Inferior parietal cortex (tissue), 1 donor: ENCODE results near the gene CD58.
A peak's percentile ranks its signal among the peaks of the same experiment; 100 is the strongest.

Experiments
- DNase-seq: peaks from one replicate; pipeline ENCODE4 v3.0.0-alpha.2; 2016; ENCODE audit errors: extremely low spot score

CD58 gene

DNA sequence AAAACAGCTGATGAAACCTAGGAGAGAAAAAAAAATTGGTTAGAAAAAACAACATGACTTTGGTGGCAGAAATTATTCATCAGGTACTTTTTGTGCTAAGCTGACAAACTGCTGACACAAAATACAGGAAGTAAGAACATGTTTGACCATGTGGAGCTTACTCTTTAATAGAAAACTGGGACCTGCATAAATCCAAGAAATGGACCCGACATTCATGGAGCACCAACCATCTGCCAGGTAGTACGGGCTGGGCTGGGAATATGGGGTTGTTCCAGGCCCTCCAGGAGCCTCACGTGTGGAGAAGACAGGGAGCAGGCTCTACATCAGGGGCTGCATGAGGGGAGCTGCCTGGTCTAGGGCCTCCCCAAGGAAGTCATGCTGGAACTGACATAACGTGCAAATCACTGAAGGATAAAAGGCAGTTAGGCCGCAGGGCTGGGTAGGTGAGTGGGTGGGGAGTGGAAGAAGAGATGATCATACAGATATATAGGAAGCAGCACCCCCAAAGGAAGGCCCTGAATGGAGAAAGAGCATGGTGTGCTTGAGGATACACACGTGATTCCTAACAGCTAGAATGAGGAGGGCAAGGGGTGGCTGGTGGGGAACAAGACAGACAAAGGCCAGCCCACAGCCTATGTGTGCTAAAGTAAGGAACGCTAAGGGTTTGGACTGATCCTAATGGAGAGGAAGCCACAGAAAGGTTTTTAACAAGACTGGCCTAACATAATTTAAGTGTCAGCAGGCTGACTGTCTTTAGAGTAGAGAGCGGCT lies 26.1 kb downstream of the CD58 start:
- no peak for DNase-seq

DNA sequence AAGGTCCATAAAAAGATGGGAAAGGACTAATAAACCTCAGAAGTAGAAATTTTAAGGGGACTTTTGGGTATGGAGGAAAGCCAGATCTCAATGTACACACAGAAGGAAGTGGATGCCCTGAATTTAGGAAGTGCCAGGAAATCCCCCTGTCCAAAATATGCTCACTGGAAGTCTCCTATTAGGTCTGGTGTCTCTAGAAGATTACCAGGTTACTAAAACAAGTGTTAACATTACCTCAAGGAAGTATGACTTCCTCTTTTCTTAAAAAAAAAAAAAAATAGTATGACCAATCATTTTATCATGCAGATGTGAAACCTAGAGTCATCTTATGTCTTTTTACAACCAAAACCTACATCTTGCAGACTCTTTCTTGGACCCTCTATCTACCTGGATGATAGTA lies 30.7 kb downstream of the CD58 start:
- DNase-seq: no peak

DNA sequence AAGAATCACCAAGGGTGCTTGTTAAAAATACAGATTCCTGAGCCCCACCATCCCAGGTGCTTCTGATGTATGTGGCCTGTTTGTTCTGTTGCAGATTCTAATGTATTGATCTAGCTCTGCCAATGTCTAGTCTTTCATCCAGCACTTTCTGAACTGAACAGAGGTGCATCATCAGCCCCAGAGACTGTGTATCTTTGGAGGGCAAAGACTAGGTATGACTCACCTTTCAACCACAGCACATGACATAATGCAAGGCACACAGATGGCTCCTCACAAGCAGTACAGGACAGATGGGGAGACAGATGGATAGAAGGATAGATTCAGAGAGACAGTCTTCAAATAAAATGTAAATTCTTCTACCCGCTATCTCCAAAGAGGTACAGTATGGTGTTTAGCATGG lies 32.3 kb downstream of the CD58 start:
- DNase-seq: peak; percentile 34

- DNase-seq: no peak
Measured at GRCh38 chr1:116537898-116538297, 32.9 kb downstream of the CD58 start.

GRCh38 chr1:116537040-116537831 lies 33.6 kb downstream of the CD58 start:
- no peak for DNase-seq

- no peak for DNase-seq
Measured at GRCh38 chr1:116534014-116534739, 36.6 kb downstream of the CD58 start.

DNA sequence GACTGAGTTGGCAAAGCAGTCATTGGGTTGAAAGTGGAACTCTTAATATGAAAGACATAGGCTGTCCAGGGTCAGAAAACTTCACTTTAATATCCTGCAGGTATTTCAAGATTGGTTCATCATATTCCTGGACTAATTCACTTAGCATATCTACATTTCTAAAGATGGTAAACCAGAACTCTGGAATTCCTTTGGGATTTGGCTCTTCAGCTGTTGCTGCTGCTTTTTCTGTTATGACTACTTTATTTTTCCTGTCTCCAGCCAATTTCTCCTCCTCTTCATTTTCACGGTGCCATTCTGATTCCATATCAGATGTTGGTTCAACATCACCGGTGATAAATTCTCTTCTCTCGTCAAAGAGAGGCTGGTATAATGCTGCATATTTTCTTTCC lies 37.4 kb downstream of the CD58 start:
- no peak for DNase-seq

DNA sequence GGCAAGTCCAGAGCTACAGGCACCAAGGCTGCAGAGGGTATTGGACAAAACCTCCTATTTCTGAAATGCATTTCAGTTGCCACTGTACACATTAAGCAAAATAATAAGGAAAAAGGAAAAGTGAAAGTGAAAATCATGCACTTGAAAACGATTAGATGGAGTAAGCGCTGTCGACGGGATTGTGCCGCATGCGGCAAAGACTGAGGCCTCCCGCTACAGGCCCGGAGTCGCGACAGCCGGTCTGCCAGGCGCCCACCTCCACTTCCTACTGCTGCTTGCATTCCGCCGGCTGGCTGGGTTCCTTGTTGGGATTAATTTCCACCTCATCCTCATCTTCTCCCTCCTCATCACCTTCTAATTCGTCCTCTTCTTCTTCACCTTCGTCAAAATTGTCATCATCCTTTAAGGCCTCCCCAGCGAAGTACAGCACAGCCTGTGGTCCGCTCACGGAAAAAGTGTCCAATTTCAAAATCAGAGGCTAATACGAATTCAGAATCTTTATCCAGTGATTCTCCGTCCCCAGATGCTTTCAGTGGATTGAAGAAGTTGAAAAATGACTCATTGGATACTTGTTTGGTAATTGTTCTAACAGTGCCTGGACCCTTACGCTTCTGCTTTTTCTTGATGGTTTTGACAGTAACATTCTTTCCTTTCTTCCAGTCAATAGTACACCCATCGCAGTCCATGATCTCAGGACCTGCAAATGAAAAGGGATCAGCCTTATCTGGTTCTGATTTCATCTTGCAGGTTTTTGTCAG lies 38.0 kb downstream of the CD58 start:
- DNase-seq: no peak

- DNase-seq: no peak
Measured at GRCh38 chr1:116531917-116532316, 38.9 kb downstream of the CD58 start.

DNA sequence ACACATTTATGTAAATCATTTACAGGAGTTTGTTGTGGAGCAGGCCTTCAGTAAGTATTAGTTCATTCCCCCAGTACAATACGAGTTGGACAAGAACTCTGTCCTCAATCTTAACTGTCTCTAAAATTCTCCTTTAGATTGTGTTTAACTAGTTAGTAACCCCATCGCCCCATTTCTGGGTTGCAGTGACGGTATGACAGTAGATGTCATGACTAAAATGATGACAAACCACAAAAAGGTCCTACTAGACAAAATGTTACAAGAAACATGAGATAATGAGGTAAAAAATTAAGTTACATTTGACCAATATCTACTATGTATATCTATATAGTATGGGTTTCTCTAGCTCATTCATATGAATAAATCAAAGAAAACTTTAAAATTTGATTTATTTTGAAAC lies 41.1 kb downstream of the CD58 start:
- no peak for DNase-seq

DNA sequence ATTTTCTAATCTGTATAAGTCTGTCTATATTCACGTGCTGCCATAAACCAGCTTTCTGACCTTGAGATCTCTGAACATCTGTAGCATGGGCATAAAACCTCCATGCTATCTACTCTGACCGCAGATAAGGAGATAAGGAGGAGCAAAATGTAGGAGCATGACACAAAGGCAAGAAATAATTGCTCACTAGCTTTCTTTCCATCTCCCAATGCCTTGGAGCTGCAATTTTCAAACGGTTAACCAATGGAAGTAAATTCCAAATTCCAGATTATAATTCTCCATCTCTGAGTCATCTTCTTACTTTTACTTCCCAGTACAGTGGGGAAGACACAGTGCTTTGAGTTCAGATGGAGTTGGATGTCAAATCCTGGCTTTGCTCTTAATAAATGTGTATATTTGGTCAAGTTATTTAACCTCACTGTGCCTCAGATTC lies 41.6 kb downstream of the CD58 start:
- no peak for DNase-seq

DNA sequence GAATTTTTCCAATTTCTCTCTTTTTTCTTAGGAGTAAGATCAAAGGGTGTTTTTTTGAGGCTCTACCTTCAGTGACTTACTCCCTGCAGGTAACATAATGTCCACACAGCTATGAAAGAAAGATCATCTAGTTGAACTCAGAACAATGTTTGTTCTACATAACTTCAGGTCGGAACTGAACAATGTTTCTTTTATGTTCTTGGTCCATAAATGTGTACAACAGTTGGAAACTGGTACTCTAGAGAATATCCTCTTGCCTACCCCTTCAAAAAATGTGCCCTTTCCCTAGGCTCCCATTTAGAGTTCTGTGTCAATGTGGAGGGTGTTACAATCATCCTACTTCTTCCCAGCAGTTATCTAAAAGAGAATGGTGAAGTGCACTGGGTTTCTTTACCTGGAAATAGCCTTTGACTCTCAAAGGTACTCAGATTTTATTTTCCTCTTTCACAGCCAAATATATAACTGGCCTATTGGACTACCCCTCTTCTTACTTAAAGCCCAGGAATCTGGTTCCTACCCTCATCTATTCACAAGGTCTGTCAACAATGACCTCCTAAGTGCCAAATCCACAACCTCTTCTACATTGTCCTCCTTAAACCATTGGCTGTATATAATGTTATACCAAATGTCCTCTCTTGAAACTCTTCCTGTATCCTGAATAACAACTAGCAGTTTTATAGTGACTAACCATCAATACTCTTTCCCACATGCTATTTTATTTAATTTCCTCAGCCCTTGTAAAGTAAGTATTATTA lies 42.3 kb downstream of the CD58 start:
- DNase-seq: no peak

DNA sequence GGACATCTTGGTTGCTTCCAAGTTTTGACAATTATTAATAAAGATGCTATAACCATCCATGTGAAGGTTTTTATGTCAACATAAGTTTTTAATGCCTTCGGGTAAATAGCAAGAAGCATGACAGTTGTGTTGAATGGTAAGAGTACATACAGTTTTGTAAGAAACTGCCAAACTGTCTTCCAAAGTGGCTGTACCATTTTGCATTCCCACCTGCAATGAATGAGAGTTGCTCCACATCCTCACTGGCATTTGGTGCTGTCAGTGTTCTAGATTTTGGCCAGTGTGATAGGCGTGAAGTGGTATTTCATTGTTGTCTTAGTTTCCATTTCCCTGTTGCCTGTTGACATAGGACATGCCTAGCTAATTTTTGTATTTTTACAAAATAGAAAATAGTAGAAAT lies 45.4 kb downstream of the CD58 start:
- DNase-seq: no peak

GRCh38 chr1:116521186-116521585 lies 49.6 kb downstream of the CD58 start:
- no peak for DNase-seq

DNA sequence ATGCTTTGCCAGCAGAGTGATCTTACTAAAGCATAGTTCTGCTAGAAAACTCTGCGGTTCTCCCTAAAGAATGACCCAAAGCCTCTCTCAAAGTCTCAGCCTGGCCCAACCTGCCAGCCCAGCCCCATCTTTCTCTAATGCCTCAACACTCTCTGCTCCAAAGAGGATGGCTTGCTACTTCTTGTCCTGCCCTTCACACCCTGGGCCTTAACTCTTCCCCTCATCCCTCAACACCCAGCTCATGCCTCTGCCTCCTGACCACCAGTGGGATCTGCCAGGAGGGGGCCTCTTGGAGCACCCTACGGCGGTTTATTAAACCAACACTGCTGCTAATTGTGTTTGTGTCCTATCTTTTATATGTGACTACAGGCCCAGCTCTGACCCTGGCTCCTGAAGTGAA lies 52.4 kb downstream of the CD58 start:
- no peak for DNase-seq

- DNase-seq: no peak
Measured at GRCh38 chr1:116516631-116517030, 54.2 kb downstream of the CD58 start.

DNA sequence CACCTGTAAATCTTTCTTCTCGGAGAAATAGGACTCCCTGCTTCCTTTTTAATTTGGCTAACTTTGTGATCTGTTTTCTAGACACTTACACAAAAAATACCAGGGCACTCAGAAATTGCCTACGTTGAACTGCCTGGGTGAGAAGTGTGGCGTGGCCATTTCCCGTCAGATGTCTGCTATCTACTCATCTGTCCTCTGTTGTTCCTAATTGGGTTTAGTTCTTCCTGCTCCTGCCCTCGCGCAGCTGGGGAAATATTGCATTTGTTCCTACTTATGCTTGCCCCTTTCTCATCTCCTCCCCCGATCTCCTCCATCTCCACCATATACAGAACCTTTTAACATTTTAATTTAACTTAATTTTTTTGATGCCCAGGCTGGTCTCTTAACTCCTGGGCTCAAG lies 55.1 kb downstream of the CD58 start:
- no peak for DNase-seq

DNA sequence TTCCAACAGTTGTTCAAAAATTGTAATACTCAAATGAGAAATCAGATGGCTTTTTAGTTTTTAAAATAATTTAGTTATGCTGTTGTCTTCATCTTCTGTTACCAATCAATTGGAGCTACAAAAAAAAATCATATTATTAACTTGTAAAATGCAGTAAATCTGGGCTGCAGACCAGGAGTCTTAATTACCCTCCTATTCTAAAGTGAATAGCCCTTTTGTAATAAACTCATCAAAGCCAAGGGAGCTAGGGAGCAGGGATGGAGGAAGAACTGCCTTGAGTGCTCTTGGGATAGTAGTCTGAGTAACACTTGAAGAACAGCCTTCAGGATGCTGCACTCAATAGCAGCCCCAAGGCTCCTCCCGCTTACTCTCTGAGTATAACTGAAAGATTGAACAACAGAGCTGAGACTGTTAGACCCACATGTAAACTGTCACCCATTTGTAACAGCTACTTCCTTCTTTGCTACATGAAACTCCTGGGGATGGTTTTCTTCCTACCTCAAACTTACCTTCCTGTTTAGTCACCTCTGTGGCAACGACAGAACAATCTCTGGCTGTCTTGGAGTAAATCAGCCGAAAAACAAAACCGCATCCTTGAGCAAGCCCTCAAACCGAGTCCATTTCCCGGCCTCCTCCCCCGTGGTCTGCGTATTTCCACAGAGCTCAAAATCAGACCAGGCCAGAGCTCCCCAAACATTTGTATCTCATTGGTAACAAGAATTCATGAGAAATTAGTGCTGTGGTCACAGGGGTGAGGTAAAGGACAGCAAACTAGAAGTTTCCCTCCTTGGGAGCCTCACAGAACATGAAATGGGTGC lies 55.9 kb downstream of the CD58 start:
- DNase-seq: no peak

GRCh38 chr1:116513956-116514355 lies 56.9 kb downstream of the CD58 start:
- DNase-seq: no peak

DNA sequence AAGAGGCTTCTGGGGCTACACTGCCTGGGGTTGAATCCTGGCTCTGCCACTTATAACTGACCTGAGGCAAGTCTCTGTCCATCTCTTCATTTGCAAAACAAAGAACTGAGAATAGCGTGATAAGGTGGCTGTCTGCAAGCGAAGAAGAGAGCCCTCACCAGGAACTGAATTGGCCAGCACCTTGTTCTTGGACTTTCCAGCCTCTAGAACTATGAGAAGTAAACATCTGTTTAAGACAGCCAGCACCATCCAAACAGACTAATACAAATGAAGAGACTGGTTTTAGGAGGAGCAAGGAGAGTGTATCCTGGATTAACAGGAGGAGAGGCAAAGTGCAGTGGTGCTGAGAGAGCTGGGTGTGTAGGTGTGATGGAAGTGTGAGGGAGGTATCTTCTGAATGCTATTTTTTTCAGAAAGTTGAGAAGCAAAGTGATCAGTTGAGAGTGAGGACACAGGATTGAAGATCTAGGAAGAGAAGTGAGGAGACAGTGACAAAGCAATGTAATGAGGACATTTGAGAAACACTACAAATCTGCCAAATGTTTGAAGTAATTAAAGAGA lies 59.3 kb downstream of the CD58 start:
- no peak for DNase-seq
